ENCODE results near the gene SAT2. TPM values are rescaled to one million over a fixed set of nuclear protein-coding genes. Genes with fewer than 3 reads are reported as not detected.
A peak's percentile ranks its signal among the peaks of the same experiment; 100 is the strongest.

The SAT2 gene
- total RNA-seq, 1 donor: 23.3 TPM

GRCh38 chr17:7579834-7580603 is 47.6 kb downstream of the SAT2 start:
- DNase-seq (ENCODE audit: low read depth): no peak
- H3K4me3 ChIP-seq (ENCODE audit: low read depth, low read length): peak overlapping the region; percentile 15
- no peak for TF ChIP-seq CTCF (IDR thresholded peaks at IDR 0.05; ENCODE audit: insufficient read depth, low read depth, low read length)

- no peak for TF ChIP-seq CTCF (IDR thresholded peaks at IDR 0.05; ENCODE audit: insufficient read depth, low read depth, low read length)
- H3K4me3 ChIP-seq (ENCODE audit: low read depth, low read length): peak within 1 kb of the TSS; percentile 15
- DNase-seq (ENCODE audit: low read depth): peak; percentile 94
Observed at GRCh38 chr17:7579001-7579833, 48.4 kb downstream of the SAT2 start, which contains the start of gene CD68. TSS of gene CD68 (plus strand) at chr17:7579638. CDS start at chr17:7579678, 40 bp downstream.

GRCh38 chr17:7577327-7578199 is 50.1 kb downstream of the SAT2 start:
- no peak overlapping the region for H3K4me3 ChIP-seq (ENCODE audit: low read depth, low read length)
- no peak for DNase-seq (ENCODE audit: low read depth)
- no peak for TF ChIP-seq CTCF (IDR thresholded peaks at IDR 0.05; ENCODE audit: insufficient read depth, low read depth, low read length)

GRCh38 chr17:7576432-7576937 is 51.1 kb downstream of the SAT2 start:
- no peak for TF ChIP-seq CTCF (IDR thresholded peaks at IDR 0.05; ENCODE audit: insufficient read depth, low read depth, low read length)
- DNase-seq (ENCODE audit: low read depth): no peak
- no peak overlapping the region for H3K4me3 ChIP-seq (ENCODE audit: low read depth, low read length)

Small RNA genes within 50 kb of the gene (small RNA-seq; reads per million reads assigned to genes)
- gene CD68 (not detected), gene SNORD10 (not detected)

Other genes with a start within 250 kb of the SAT2 start
- gene TNK1, start 246.7 kb downstream of the SAT2 start, total RNA-seq: under 0.01 and 2.2 TPM in 2 replicates
- 16.8 and 28.3 TPM in 2 replicates for gene PLSCR3, start 233.3 kb downstream of the SAT2 start, total RNA-seq
- gene TMEM256, start 223.7 kb downstream of the SAT2 start, total RNA-seq: 147 and 162 TPM in 2 replicates
- 8.1 and 9.5 TPM in 2 replicates for gene NLGN2, start 220.0 kb downstream of the SAT2 start, total RNA-seq
- not detected in 2 replicates for gene SPEM1, start 207.5 kb downstream of the SAT2 start, total RNA-seq
- not detected in 2 replicates for gene SPEM2, start 202.2 kb downstream of the SAT2 start, total RNA-seq
- gene SPEM3, start 199.0 kb downstream of the SAT2 start, total RNA-seq: not detected in 2 replicates
- 2.6 and 3.0 TPM in 2 replicates for gene TMEM102, start 192.4 kb downstream of the SAT2 start, total RNA-seq
- 0.32 and 3.9 TPM in 2 replicates for gene FGF11, start 188.3 kb downstream of the SAT2 start, total RNA-seq
- gene CHRNB1, start 182.8 kb downstream of the SAT2 start, total RNA-seq: 6.1 and 6.9 TPM in 2 replicates
- 30.0 and 37.1 TPM in 2 replicates for gene ZBTB4, start 148.2 kb downstream of the SAT2 start, total RNA-seq
- not detected in 2 replicates for gene SLC35G6, start 146.4 kb downstream of the SAT2 start, total RNA-seq
- 118 and 127 TPM in 2 replicates for gene POLR2A, start 143.5 kb downstream of the SAT2 start, total RNA-seq
- 11.7 and 14.5 TPM in 2 replicates for gene TNFSF12, start 78.8 kb downstream of the SAT2 start, total RNA-seq
- 0.43 and 0.64 TPM in 2 replicates for gene TNFSF13, start 69.1 kb downstream of the SAT2 start, total RNA-seq
- 69.9 and 75.1 TPM in 2 replicates for gene SENP3, start 65.9 kb downstream of the SAT2 start, total RNA-seq
- 9.1 and 9.7 TPM in 2 replicates for gene CD68, start 48.2 kb downstream of the SAT2 start, total RNA-seq
- gene MPDU1, start 44.0 kb downstream of the SAT2 start, total RNA-seq: 70.5 and 101 TPM in 2 replicates
- under 0.01 and 0.64 TPM in 2 replicates for gene SOX15, start 37.7 kb downstream of the SAT2 start, total RNA-seq
- gene FXR2, start 12.9 kb downstream of the SAT2 start, total RNA-seq: 37.4 and 39.7 TPM in 2 replicates
- 0.64 and 0.86 TPM in 2 replicates for gene SHBG, start 2.3 kb upstream of the SAT2 start, total RNA-seq
- gene ATP1B2, start 23.1 kb upstream of the SAT2 start, total RNA-seq: not detected in 2 replicates
- gene TP53, start 59.7 kb upstream of the SAT2 start, total RNA-seq: 50.6 and 79.5 TPM in 2 replicates
- 5.2 and 6.0 TPM in 2 replicates for gene WRAP53, start 60.7 kb upstream of the SAT2 start, total RNA-seq
- gene EFNB3, start 77.4 kb upstream of the SAT2 start, total RNA-seq: 0.32 and 0.43 TPM in 2 replicates
- gene DNAH2, start 89.9 kb upstream of the SAT2 start, total RNA-seq: under 0.01 and 0.43 TPM in 2 replicates
- gene KDM6B, start 206.4 kb upstream of the SAT2 start, total RNA-seq: 3.0 and 5.8 TPM in 2 replicates
- 0.43 and 1.3 TPM in 2 replicates for gene TMEM88, start 227.2 kb upstream of the SAT2 start, total RNA-seq
- gene NAA38, start 229.7 kb upstream of the SAT2 start, total RNA-seq: 55.3 and 73.1 TPM in 2 replicates
- gene CYB5D1, start 230.2 kb upstream of the SAT2 start, total RNA-seq: 6.4 and 11.2 TPM in 2 replicates